OCI-LY3 (cell line): ENCODE measurements around the gene ORC3.

ENCODE experiments used
- CTCF ChIP-seq: fragments of 200-600, 300-600 bp; sonication (generic); IDR thresholded peaks from 2 replicates; pipeline ENCODE4 v1.5.1; 2014; ENCODE audit warnings: antibody characterized with exemption, low read length, low read depth
- EZH2phosphoT487 ChIP-seq: fragments of 200-600 bp; shearing (Covaris generic); IDR thresholded peaks from 2 replicates; pipeline ENCODE4 v1.6.1; 2018; ENCODE audit warnings: antibody characterized with exemption, mixed run types, low read depth

DNA sequence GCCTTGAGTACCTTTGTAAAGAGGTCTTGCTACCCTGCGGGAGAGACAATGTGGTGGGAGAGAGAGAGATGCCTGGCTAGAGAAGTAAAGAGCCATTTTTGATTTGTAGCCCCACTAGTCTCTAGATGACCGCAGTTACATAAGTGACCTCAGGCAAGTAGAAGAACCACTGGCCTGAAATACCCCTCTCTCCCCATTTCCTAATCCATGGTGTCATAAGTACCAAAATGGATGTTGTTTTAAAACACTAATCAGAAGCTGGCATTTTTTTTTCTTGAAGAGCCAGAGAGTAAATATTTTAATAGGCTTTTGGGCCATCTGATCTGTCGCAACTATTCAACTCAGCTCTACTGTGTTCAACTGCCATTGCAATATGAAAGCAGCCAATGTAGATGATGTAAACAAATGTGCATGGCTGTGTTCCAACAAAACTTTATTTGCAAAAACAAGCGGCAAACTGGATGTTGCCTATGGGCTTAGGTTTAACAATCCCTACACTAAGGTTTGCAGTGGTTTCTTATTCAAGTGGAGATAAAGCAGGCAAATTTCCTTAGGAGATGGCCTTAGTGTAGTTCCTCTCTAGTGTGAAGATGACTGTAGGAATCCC lies 36.7 kb upstream of the ORC3 start:
- no peak for TF ChIP-seq CTCF
- TF ChIP-seq EZH2phosphoT487: no peak
